HG02610 (cell line): ENCODE results near the gene MYO9A.
"Not testable (repeated sequence)": the region's sequence is repeated elsewhere in the genome, so short reads cannot be mapped to it uniquely, and the experiment has no call there.

Experiments
- ATAC-seq: cut with Tn5 transposase; IDR thresholded peaks from one replicate; pipeline ENCODE4 v1.9.1; 2021; ENCODE audit warnings: mild to moderate bottlenecking, moderate library complexity; ENCODE audit not compliant: unreplicated experiment

The MYO9A gene

GRCh38 chr15:72139667-72140066 lies 21.7 kb upstream of the MYO9A start:
- ATAC-seq: no peak

GRCh38 chr15:72136170-72137051 lies 18.5 kb upstream of the MYO9A start:
- ATAC-seq: no peak

- no peak for ATAC-seq
Measured at GRCh38 chr15:72135719-72136118, 17.8 kb upstream of the MYO9A start.

GRCh38 chr15:72133211-72133610 lies 15.3 kb upstream of the MYO9A start:
- no peak for ATAC-seq

- ATAC-seq: no peak
Measured at GRCh38 chr15:72131922-72132321, 14.0 kb upstream of the MYO9A start.

GRCh38 chr15:72130272-72130671 lies 12.3 kb upstream of the MYO9A start:
- no peak for ATAC-seq

GRCh38 chr15:72128359-72128758 lies 10.4 kb upstream of the MYO9A start:
- ATAC-seq: no peak

GRCh38 chr15:72127724-72128322 lies 9.9 kb upstream of the MYO9A start:
- no peak for ATAC-seq

- ATAC-seq: no peak
Measured at GRCh38 chr15:72124218-72124617, 6.3 kb upstream of the MYO9A start.

- ATAC-seq: peak; percentile 63
Measured at GRCh38 chr15:72117486-72118016, 399 bp downstream of the MYO9A start.

GRCh38 chr15:72116731-72117485 lies 1.0 kb downstream of the MYO9A start:
- no peak for ATAC-seq

GRCh38 chr15:72113347-72114031 lies 4.5 kb downstream of the MYO9A start:
- ATAC-seq: no peak

GRCh38 chr15:72112805-72113204 lies 5.1 kb downstream of the MYO9A start:
- ATAC-seq: no peak

GRCh38 chr15:72112116-72112515 lies 5.8 kb downstream of the MYO9A start:
- no peak for ATAC-seq

- no peak for ATAC-seq
Measured at GRCh38 chr15:72110355-72110754, 7.6 kb downstream of the MYO9A start.

GRCh38 chr15:72106068-72106467 lies 11.9 kb downstream of the MYO9A start:
- no peak for ATAC-seq

- no peak for ATAC-seq
Measured at GRCh38 chr15:72105111-72105510, 12.8 kb downstream of the MYO9A start.

- not testable (repeated sequence) for ATAC-seq
Measured at GRCh38 chr15:72100551-72100950, 17.4 kb downstream of the MYO9A start.

GRCh38 chr15:72099155-72099554 lies 18.8 kb downstream of the MYO9A start:
- ATAC-seq: no peak

- ATAC-seq: no peak
Measured at GRCh38 chr15:72098040-72098439, 19.9 kb downstream of the MYO9A start.

GRCh38 chr15:72096796-72097195 lies 21.2 kb downstream of the MYO9A start:
- no peak for ATAC-seq
